ENCODE results near the gene TMED4. TPM values are rescaled to one million over a fixed set of nuclear protein-coding genes. Genes with fewer than 3 reads are reported as not detected.
"Not testable (repeated sequence)": the region's sequence is repeated elsewhere in the genome, so short reads cannot be mapped to it uniquely, and the experiment has no call there.

The TMED4 gene
- total RNA-seq, 1 experiment from 2014 or later: 152 TPM

DNA sequence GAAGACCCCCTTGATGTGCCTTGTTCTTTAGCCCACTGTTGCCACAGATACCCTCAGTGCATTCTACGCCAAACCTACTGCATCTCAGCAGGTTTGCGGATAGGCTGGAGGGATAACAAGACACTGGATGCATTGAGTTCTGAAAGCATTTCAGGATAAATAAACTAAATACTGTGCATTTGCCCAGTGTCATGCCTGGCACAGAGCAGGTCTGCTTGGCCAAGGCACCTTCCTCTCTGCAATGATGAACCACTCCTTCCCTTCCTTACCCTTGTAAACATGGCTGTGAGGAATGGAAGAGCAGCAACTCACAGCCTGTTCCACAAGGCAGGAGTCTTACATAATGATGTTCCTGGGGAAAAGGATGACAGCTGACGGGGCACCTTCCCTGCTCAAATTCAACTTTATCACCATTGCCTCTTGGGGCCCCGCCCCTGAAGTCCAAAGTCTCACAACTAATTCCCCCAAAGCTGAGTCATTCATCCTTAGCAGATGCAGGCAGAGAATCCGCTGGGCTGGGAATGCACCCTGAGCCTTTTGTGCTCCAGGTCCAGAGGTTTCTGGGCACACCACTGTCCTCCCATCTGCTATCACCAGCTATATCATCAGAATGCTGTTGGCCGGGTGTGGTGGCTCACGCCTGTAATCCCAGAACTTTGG, 19.9 kb downstream of the TMED4 start:
- no peak overlapping the region for H3K4me3 ChIP-seq
- no peaks in the 10 kb centered on the region for H3K27me3 ChIP-seq
- DNase-seq: peak; percentile 68
- no peaks in the 10 kb centered on the region for H3K9me3 ChIP-seq
- H3K36me3 ChIP-seq: peaks cover 34% of the 10 kb centered on the region

DNA sequence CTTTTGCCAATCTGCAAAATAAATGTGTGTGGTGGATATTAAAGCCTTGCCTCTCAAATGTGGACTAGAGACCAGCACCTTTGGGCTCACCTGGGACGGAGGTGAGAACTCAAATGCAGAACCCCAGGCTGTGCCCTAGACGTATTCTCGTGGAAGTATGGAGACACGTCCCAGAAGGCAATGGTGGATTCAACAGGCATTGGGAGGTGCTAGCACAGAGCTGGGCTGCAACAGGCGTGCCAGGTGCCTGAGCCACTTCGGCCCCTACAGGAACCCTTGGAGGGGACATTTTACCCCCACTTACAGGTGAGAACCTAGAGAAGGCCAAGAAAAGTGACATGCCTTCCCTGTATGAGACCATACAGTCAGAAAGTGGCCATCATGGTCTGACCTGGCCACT, 20.6 kb downstream of the TMED4 start:
- H3K27me3 ChIP-seq: no peaks in the 10 kb centered on the region
- no peak overlapping the region for H3K4me3 ChIP-seq
- H3K36me3 ChIP-seq: peaks cover 30% of the 10 kb centered on the region
- no peak for DNase-seq
- H3K9me3 ChIP-seq: no peaks in the 10 kb centered on the region

DNA sequence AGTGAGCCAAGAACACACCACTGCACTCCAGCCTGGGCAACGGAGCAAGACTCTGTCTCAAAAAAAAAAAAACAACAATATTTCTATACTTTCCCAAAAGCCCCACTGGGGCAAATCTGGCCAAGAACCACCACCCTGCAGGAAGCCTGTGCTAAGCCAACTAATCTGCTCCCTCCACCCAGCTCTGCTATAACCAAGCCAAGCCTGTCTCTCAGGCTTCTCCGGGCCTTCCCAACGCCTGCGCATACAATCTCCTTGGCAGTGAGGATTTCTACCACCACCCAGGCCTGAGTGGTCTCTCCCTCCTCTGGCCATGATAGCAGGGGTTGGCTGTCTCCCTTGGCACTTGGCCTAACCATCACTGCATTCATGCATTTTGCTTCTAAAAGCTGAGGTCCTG, 22.5 kb downstream of the TMED4 start:
- Histone ChIP-seq H3K9me3 (no peaks in the 10 kb centered on the region), H3K27me3 (no peaks in the 10 kb centered on the region), H3K4me3 (no peak overlapping the region), H3K36me3 (peaks cover 13% of the 10 kb centered on the region)
- peak; percentile 22 for DNase-seq

DNA sequence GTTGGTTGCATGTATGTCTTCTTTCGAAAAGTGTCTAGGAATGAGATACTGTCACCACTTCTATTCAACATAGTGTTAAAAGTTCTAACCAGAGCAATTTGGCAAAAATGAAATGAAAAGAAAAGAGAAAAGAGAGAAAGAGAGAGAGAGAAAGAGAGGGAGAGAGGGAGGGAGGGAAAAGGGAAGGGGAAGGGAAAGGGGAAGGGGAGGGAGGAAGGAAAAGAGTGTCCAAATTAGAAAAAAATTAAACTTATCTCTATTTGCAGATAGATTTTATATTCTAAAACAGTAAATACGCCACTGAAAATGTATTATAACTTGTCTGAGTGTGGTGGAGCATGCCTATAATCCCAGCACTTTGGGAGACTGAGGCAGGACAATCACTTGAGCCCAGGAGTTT, 24.5 kb downstream of the TMED4 start:
- Histone ChIP-seq H3K9me3 (no peaks in the 10 kb centered on the region), H3K4me3 (no peak overlapping the region), H3K27me3 (no peaks in the 10 kb centered on the region), H3K36me3 (no peaks in the 10 kb centered on the region)
- no peak for DNase-seq

DNA sequence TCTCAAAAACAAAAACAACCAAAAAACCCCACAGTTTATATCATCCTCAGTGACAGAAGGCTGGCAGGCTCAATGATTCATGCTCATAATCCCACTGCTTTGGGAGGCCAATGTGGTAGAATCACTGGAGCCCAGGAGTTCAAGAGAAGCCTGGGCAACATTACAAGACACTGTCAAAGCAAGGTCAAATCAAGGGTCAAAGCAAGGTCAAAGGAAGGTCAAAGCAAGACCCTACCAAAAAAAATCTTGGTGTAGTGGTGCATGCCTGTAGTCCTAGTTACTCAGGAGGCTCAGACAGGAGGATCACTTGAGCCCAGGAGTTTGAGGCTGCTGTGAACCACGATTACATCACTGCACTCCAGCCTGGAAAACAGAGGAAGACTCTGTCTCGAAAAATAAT, 26.7 kb downstream of the TMED4 start:
- H3K4me3 ChIP-seq: no peak overlapping the region
- no peak for DNase-seq
- H3K36me3 ChIP-seq: no peaks in the 10 kb centered on the region
- no peaks in the 10 kb centered on the region for H3K9me3 ChIP-seq
- no peaks in the 10 kb centered on the region for H3K27me3 ChIP-seq

DNA sequence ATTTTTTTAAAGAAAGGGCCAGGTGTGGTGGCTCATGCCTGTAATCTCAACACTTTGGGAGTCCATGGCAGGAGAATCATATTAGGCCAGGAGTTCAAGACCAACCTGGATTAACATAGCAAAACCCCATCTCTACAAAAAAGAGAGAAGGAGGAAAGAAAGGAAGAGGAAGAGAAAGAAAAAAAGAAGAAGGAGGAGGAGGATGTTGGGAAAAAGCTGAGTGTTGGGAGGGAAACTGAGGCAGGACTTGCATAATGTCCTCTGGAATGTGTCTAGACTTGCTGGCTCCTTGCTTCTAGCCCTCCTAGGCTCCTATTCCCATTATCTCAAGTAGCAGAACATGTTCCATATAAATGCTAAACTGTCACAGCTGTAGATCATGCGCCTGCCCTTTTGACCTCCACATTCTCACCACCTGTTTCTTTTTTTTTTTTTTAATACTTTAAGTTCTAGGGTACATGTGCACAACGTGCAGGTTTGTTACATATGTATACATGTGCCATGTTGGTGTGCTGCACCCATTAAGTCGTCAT, 29.5 kb downstream of the TMED4 start:
- DNase-seq, H3K4me3 ChIP-seq, H3K36me3 ChIP-seq, H3K27me3 ChIP-seq, H3K9me3 ChIP-seq: not testable (repeated sequence)

DNA sequence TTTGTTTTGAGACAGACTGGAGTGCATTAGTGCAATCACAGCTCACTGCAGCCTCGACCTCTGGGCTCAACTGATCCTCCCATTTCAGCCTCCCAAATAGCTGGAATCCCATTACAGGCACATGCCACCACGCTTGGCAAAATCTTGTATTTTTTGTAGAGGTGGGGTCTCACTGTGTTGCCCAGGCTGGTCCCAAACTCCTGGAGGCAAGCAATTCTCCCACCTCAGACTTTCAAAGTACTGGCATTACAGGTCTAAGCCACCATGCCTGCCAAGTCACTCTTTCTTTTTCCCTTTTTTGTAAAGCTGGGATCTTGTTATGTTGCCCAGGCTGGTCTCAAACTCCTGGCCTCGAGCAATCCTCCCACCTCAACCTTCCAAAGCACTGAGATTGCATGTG, 32.6 kb downstream of the TMED4 start:
- H3K27me3 ChIP-seq: no peaks in the 10 kb centered on the region
- no peaks in the 10 kb centered on the region for H3K36me3 ChIP-seq
- no peak overlapping the region for H3K4me3 ChIP-seq
- no peak for DNase-seq
- H3K9me3 ChIP-seq: no peaks in the 10 kb centered on the region

DNA sequence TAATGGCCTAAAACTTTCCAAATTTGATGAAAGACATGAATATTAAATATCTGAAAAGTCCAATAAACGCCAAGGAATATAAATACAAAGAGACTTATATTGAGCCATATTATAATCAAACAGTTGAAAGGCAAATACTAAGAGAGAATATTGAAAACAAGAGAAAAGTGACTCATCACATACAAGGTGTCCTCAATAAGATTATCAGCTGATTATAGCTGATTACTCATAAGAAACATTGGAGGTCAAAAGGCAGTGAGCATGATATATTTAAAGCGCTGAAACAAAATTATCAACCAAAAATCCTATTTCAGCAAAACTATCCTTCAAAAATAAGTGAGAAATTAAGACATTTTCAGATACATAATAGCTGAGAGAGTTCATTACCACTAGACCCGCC, 33.1 kb downstream of the TMED4 start:
- Histone ChIP-seq H3K4me3 (no peak overlapping the region), H3K36me3 (no peaks in the 10 kb centered on the region), H3K9me3 (no peaks in the 10 kb centered on the region), H3K27me3 (no peaks in the 10 kb centered on the region)
- DNase-seq: no peak

DNA sequence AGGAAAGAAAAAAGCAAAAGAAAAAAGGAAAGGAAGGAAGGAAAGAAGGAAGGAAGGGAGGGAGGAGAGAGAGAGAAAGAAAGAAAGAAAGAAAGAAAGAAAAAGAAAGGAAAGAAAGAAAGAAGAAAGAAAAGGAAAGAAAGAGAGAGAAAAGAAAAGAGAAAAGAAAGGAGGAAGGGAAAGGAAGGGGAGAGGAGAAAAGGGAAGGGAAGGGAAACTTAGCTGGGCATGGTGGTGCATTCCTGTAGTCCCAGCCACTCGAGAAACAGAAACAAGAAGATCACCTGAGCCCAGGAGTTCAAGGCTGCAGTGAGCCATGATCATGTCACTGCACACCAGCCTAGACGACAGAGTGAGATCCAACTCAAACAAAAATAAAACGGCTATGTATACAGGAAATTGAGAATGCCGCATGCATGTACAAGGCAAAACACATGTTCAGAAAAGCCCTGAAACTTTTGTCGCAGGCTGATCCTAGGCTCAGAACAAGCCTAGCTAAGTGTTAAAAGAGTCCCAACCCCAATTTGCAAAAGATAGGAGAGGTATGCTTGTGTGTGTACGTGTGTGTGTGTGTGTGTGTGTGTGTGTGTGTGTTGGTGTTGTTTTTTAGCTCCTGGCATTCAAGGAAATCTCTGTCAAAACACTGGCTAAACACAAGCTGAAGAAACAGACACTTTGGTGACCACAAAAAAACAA, 34.3 kb downstream of the TMED4 start:
- H3K4me3 ChIP-seq: no peak overlapping the region
- DNase-seq: no peak
- no peaks in the 10 kb centered on the region for H3K36me3 ChIP-seq
- H3K27me3 ChIP-seq: no peaks in the 10 kb centered on the region
- no peaks in the 10 kb centered on the region for H3K9me3 ChIP-seq

DNA sequence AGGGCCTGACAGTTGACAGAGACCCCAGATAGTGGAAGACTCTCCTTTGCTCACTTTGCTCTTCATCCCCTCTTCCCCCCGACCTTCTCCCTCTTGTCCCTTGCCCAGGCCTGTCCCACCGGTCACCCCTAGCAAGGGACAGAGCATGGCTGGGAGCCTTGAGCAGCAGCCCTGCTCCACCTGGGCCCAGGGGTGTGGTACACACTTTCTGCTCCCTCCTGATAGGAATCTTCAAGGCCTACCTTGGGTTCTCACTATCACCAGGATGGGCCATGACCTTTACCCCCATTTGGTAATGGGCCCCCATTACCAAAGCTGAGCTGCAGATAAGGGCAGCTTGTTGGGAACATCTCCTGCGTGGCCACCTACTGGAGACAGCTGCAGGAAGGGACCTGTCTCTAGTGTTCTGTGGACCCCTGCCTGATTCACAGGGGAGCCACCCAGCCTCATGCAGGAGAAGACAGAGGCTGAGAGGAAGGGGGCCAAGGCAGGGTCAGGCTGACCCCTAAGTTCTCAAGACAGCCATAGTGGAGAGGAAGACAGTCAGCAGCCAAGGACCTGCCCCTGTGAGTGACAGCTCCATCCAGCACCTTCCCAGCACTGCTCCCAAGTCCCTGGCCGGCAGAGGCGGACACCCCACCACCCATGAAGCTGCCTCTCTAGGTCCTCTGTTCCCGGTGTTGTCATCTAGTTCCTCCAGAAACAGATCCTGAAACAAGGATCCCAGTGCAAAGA, 40.0 kb downstream of the TMED4 start:
- Histone ChIP-seq H3K27me3 (no peaks in the 10 kb centered on the region), H3K4me3 (no peak overlapping the region), H3K36me3 (no peaks in the 10 kb centered on the region), H3K9me3 (no peaks in the 10 kb centered on the region)
- no peak for DNase-seq

DNA sequence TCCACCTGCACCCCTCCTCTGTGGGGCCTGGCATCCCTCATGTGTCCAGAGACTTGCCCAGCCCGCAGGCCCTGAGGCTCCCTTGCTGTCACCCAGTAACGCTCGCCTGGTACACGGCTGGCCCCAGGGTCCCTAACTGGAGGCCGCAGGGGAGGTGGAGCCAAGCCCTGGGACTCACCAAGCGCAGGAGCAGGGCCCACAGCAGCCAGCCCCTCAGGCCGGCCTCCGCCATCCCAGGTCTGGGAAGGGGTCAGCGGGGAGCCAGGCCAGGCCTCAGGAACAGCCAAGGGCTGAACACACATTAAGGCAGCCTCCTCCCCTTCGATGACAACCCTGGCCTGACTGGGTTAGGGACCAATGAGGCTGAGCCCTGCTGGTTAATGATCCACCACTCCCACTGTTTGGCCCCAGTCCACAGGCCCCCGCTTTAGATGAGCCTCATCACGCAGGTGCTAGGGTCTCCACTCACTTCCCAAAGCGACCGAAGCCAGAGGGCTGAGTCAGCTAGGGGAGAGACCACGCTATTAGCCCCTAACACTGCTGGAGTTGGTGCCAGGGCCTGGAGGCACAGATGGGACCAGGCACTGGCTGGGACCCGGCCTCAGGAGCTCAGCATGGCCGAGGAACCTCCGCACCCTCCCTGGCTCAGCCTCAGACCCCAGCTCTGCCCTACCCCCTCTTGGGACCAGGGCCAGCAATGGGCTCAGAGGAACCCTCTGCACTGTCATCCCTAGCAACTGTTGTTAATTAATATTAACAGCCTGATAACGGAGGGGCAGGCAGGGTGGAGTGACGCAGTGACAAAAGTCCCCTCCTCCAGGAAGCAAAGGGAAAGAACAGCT, 40.8 kb downstream of the TMED4 start, which contains the start of gene NPC1L1:
Gene NPC1L1 (minus strand): TSS at position 303 of the 842 bp plus-strand sequence. CDS start 71 bp downstream, at position 232.
- H3K9me3 ChIP-seq: no peaks in the 10 kb centered on the region
- DNase-seq: no peak

DNA sequence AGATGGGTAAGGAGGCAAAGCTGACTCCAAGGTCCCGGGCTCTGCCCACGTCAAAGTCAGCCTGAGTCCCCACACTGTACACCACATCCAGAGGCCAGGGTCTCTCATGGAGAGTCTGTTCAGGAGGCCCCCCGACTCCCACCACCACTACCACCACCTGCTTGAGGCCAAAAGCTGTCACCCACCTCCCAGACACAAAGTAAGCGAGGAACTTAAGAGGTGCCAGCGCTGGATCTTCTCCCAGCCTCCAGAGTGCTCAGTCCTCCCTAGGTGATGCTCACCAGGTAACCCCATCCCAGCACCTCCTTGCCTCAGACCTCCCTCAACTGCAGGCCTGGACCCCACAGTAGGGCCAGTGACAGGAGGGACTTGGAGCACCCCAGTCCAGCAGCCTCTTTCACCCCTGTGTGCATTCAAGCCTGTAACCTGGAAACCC, 41.4 kb downstream of the TMED4 start:
- no peaks in the 10 kb centered on the region for H3K27me3 ChIP-seq
- DNase-seq: no peak
- H3K9me3 ChIP-seq: no peaks in the 10 kb centered on the region
- H3K4me3 ChIP-seq: no peak overlapping the region
- no peaks in the 10 kb centered on the region for H3K36me3 ChIP-seq

More for the DNA sequence above, 40.8 kb downstream of the TMED4 start, which contains the start of gene NPC1L1:
- no peaks in the 10 kb centered on the region for H3K27me3 ChIP-seq
- no peaks in the 10 kb centered on the region for H3K36me3 ChIP-seq
- H3K4me3 ChIP-seq: no peak within 1 kb of the TSS

DNA sequence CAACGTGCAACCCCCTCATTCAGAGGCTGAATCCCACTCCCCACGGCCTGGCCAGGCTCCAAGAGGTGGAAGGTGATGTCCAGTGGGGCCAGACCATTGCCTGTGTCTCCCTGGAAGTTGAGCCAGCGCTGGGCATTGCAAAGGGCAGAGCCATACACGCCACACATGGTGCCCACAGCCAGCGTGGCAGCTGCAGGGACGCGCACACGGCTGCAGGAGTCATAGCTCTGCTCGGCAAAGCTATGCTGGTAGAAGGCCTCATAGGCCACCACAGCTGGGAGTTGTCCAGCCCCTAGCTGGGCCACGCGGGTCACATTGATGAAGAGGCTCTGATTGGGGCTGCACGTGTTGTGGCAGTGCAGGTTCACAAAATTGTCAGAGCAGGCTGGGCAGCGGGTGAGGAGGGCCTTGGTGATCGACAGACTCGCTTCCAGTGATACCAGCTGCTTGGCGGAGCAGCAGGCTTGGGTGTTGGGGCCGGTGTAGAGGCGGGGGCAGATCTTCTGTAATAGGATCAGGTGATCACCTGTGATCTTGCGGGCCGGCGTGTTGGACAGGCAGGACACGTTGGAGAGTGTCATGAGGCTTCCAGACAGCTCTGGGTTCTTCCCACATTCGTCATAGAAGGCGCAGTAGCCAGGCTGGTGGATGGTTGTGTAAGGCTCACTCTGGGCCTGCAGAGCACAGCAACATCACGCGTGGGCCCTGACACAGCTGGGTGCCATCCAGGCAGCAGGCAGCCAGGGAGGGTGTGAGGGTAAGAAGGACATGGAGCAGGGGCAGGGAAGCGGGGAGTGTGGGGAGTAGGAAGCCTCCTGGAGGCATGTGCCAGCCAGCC, 42.1 kb downstream of the TMED4 start:
- no peaks in the 10 kb centered on the region for H3K36me3 ChIP-seq
- DNase-seq: no peak
- H3K9me3 ChIP-seq: no peaks in the 10 kb centered on the region
- H3K4me3 ChIP-seq: no peak overlapping the region
- H3K27me3 ChIP-seq: no peaks in the 10 kb centered on the region

DNA sequence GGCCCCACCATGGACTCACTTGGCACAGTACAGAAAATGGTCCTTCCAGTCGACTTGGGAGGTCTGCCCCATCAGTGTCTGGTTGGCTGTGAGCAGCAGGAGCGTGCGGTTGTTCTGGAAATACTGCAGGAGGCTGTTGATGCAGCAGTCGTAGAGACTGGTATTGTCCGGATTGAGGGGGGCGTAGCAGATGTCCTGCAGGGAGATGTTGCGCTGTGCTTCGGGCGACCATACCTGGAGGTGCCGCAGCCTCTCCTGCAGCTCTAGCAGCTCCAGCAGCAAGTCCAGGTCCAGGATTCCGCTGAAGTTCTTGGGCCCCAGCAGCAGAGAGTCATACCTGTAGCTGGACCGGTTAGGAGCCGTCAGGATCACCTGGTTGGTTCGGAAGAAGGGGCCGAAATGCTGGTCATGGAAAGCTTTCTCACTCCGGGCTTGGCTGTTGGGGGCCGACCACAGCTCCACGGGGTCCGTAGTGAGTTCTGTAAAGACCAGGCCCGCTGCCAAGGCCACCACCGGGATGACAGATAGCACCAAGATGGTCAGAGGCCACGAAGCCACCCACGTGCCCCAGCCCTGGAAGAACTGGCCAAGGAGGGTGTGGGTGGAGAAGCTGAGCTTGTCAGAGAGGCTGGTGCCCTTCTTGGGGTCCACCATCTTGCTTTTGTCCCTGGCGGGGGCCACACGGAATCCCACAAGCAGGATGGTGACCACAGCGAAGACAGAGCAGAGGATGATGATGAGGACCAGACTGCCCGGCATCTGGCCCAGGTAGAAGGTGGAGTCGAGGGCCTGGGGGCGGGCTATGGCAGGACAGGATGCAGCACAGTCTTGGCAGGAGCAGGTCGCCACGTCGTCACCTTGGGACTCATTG, 43.0 kb downstream of the TMED4 start:
- no peaks in the 10 kb centered on the region for H3K9me3 ChIP-seq
- H3K27me3 ChIP-seq: no peaks in the 10 kb centered on the region
- no peaks in the 10 kb centered on the region for H3K36me3 ChIP-seq
- DNase-seq: no peak
- H3K4me3 ChIP-seq: no peak overlapping the region
